ENCODE results near the gene TFR2.

- TF ChIP-seq THAP12 (CRISPR knock-in tag; IDR thresholded peaks at IDR 0.05) (no peak), EP300 (IDR thresholded peaks at IDR 0.05; ENCODE audit: low read length) (no peak), BMI1 (IDR thresholded peaks at IDR 0.05; ENCODE audit: low read length) (no peak), RB1 (IDR thresholded peaks at IDR 0.05; ENCODE audit: low read depth) (no peak), SLC30A9 (CRISPR knock-in tag; IDR thresholded peaks at IDR 0.05) (no peak), ZC3H8 (IDR thresholded peaks at IDR 0.05) (no peak), KDM1A (IDR thresholded peaks at IDR 0.05) (peak; percentile 22 to 67; a peak in 1 of 4 replicates)
These were observed 1.3 kb downstream of the TFR2 start for GRCh38 chr7:100639995-100640516.

Data from K562 (cell line).